HCT116 (cell line): ENCODE measurements around the gene PIPOX. TPM values are rescaled to one million over a fixed set of nuclear protein-coding genes. Genes with fewer than 3 reads are reported as not detected.

ENCODE experiments used
- ATAC-seq: fragments of 200-7000 bp; cut with Tn5 transposase; 2 replicates; pipeline ENCODE4 v1.9.1; 2020; ENCODE audit warnings: mild to moderate bottlenecking, moderate library complexity
- BruUV-seq: library from RNA; stranded (reverse); fragments of 400-500 nt; replicated peaks from 2 replicates; lab custom pipeline; 2021; lab: Mats Ljungman, UMichigan
- CTCF ChIA-PET: fragments of 300-600 bp; sonication (Branson Sonifier 250); formaldehyde crosslinking; loops from one replicate; lab custom pipeline; 2021; ENCODE audit warnings: antibody characterized with exemption; lab: Charles Lee
- POLR2A ChIA-PET: fragments of 300-600, 350-600 bp; sonication (Branson Sonifier 250); formaldehyde crosslinking; loops from one replicate; lab custom pipeline; 2021; ENCODE audit warnings: antibody characterized with exemption; lab: Charles Lee
- RAD21 ChIA-PET, 2 experiments: fragments of 300-600 bp; sonication (Branson Sonifier 250); formaldehyde crosslinking; loops; one replicate each; lab custom pipeline; 2023; ENCODE audit warnings: low total read pairs in 2 of 2; ENCODE audit not compliant: uncharacterized antibody in 2 of 2, unreplicated experiment in 2 of 2, low non-redundant PET in 1 of 2; lab: Charles Lee
- DNase-seq: peaks from one replicate; pipeline ENCODE4 v3.0.0-alpha.2; 2010; ENCODE audit warnings: low read depth, low spot score
- H2AFZ ChIP-seq: fragments of 200-600 bp; shearing (Covaris generic), sonication (generic); 2 replicates; pipeline ENCODE4 v1.6.1; 2017; ENCODE audit warnings: low read depth, mixed run types, mixed read lengths, antibody characterized with exemption, low read length; ENCODE audit not compliant: poor library complexity, severe bottlenecking
- H3K27ac ChIP-seq: 2 replicates; pipeline ENCODE4 v1.5.1; 2012; ENCODE audit warnings: low read depth, low read length
- H3K27me3 ChIP-seq: fragments of 200-600 bp; sonication (generic); 2 replicates; pipeline ENCODE4 v1.6.1; 2016; ENCODE audit warnings: mixed run types, low read length, mixed read lengths; ENCODE audit not compliant: insufficient read depth
- H3K36me3 ChIP-seq, 2 experiments: fragments of 200-500 bp in 1 of 2; fragments of 200-600 bp in 1 of 2; sonication (Bioruptor generic) in 1 of 2; sonication (generic) in 1 of 2; 2 replicates each; pipeline versions ENCODE4 v1.5.1 to v1.6.1; 2014 to 2016; ENCODE audit warnings: low read length in 2 of 2, inconsistent platforms in 1 of 2, mixed read lengths in 1 of 2, mixed run types in 1 of 2; ENCODE audit not compliant: insufficient read depth in 2 of 2, control insufficient read depth in 1 of 2
- H3K4me1 ChIP-seq, 2 experiments: fragments of 200-600 bp in 1 of 2; sonication (generic) in 1 of 2; 2 replicates each; pipeline versions ENCODE4 v1.5.1 to v1.6.1; 2012 to 2017; ENCODE audit warnings: low read length in 2 of 2, inconsistent platforms in 1 of 2, mild to moderate bottlenecking in 1 of 2, mixed read lengths in 1 of 2, mixed run types in 1 of 2, moderate library complexity in 1 of 2; ENCODE audit not compliant: insufficient read depth in 2 of 2, control insufficient read depth in 1 of 2
- H3K4me2 ChIP-seq: fragments of 200-600 bp; sonication (generic); 2 replicates; pipeline ENCODE4 v1.6.1; 2017; ENCODE audit warnings: mixed run types, low read length, mixed read lengths
- H3K4me3 ChIP-seq, 2 experiments: fragments of 200-600 bp in 1 of 2; sonication (generic) in 1 of 2; replicated peaks in 1 of 2; 2 replicates each; pipeline ENCODE4 v1.5.1; 2011 to 2016; ENCODE audit warnings: low read length in 2 of 2, control low read depth in 1 of 2, low read depth in 1 of 2, mild to moderate bottlenecking in 1 of 2, mixed read lengths in 1 of 2, mixed run types in 1 of 2
- H3K79me2 ChIP-seq: fragments of 200-600 bp; sonication (generic); 2 replicates; pipeline ENCODE4 v1.6.1; 2017; ENCODE audit warnings: mild to moderate bottlenecking, mixed run types, low read length, moderate library complexity, mixed read lengths; ENCODE audit not compliant: insufficient read depth
- H3K9ac ChIP-seq: fragments of 200-600 bp; sonication (generic); 2 replicates; pipeline ENCODE4 v1.6.1; 2016; ENCODE audit warnings: low read length, mixed read lengths
- H3K9me2 ChIP-seq: fragments of 200-600 bp; sonication (generic), shearing (Covaris generic); 2 replicates; pipeline ENCODE4 v1.6.1; 2017; ENCODE audit warnings: mixed run types, mild to moderate bottlenecking, moderate library complexity; ENCODE audit not compliant: insufficient read depth
- H3K9me3 ChIP-seq, 2 experiments: fragments of 200-500 bp in 1 of 2; fragments of 200-600 bp in 1 of 2; sonication (Bioruptor generic) in 1 of 2; sonication (generic) in 1 of 2; 2 replicates each; pipeline ENCODE4 v1.6.1; 2014 to 2017; ENCODE audit warnings: low read length in 2 of 2, mixed read lengths in 2 of 2, inconsistent platforms in 1 of 2, low read depth in 1 of 2, mild to moderate bottlenecking in 1 of 2, mixed run types in 1 of 2, moderate library complexity in 1 of 2; ENCODE audit not compliant: control insufficient read depth in 1 of 2, insufficient read depth in 1 of 2
- H4K20me1 ChIP-seq: fragments of 200-600 bp; sonication (generic), shearing (Covaris generic); 2 replicates; pipeline ENCODE4 v1.6.1; 2017; ENCODE audit warnings: mixed run types, mild to moderate bottlenecking, moderate library complexity; ENCODE audit not compliant: insufficient read depth
- EGR1 ChIP-seq: IDR thresholded peaks from 2 replicates; pipeline ENCODE4 v1.6.1; 2012; ENCODE audit warnings: low read depth
- EZH2 ChIP-seq: fragments of 200-600 bp; sonication (generic); IDR thresholded peaks from 2 replicates; pipeline ENCODE4 v1.6.1; 2017; ENCODE audit warnings: antibody characterized with exemption, mixed run types
- FOSL1 ChIP-seq: IDR thresholded peaks from 2 replicates; pipeline ENCODE4 v1.6.1; 2012; ENCODE audit warnings: low read depth
- POLR2A ChIP-seq: IDR thresholded peaks from 2 replicates; pipeline ENCODE4 v1.7.0; 2011; ENCODE audit warnings: borderline replicate concordance; ENCODE audit not compliant: insufficient read depth, insufficient read length; ENCODE audit errors: extremely low read depth
- POLR2AphosphoS5 ChIP-seq: IDR thresholded peaks from 2 replicates; pipeline ENCODE4 v1.6.1; 2011; ENCODE audit warnings: mild to moderate bottlenecking, low read depth, low read length, moderate library complexity
- RAD21 ChIP-seq: IDR thresholded peaks from 2 replicates; pipeline ENCODE4 v1.6.1; 2012; ENCODE audit warnings: low read depth, mild to moderate bottlenecking
- SIN3A ChIP-seq: IDR thresholded peaks from 2 replicates; pipeline ENCODE4 v1.6.1; 2012; ENCODE audit warnings: low read depth
- SP1 ChIP-seq: IDR thresholded peaks from 2 replicates; pipeline ENCODE4 v1.6.1; 2012; ENCODE audit warnings: low read depth
- SRF ChIP-seq: IDR thresholded peaks from 2 replicates; pipeline ENCODE4 v1.6.1; 2012; ENCODE audit warnings: low read depth
- TCF7L2 ChIP-seq: IDR thresholded peaks from 2 replicates; pipeline ENCODE4 v1.7.0; 2011; ENCODE audit warnings: borderline replicate concordance, inconsistent platforms; ENCODE audit not compliant: insufficient read depth, insufficient read length; ENCODE audit errors: extremely low read depth
- YY1 ChIP-seq: IDR thresholded peaks from 2 replicates; pipeline ENCODE4 v1.6.1; 2011; ENCODE audit warnings: low read length, low read depth, moderate library complexity, mild to moderate bottlenecking; ENCODE audit not compliant: insufficient replicate concordance; ENCODE audit errors: extremely low read depth
- ZNF274 ChIP-seq: fragments of 200-500 bp; sonication (Bioruptor generic); IDR thresholded peaks from 2 replicates; pipeline ENCODE4 v1.6.1; 2014; ENCODE audit warnings: mild to moderate bottlenecking, low read depth, low read length, inconsistent platforms
- intact Hi-C: fragments of 100-400 bp; cut with micrococcal nuclease; formaldehyde crosslinking; loops from 2 replicates; pipeline ENCODE4 v1.10.0; 2022
- total RNA-seq: library from RNA; stranded (reverse); gene quantifications from one replicate; pipeline ENCODE4 v1.2.1, GENCODE V29; 2021; ENCODE audit not compliant: unreplicated experiment
- TF ChIP-seq, protein P1 (sequence below): IDR thresholded peaks from 2 replicates; pipeline ENCODE4 v1.6.1; 2011; ENCODE audit warnings: mild to moderate bottlenecking, low read length, moderate library complexity; ENCODE audit not compliant: insufficient replicate concordance; ENCODE audit errors: extremely low read depth
- TF ChIP-seq, protein P2 (sequence below): IDR thresholded peaks from 2 replicates; pipeline ENCODE4 v1.6.1; 2012
- TF ChIP-seq, protein P3 (sequence below): IDR thresholded peaks from 2 replicates; pipeline ENCODE4 v1.6.1; 2012

The PIPOX gene
- total RNA-seq, 1 experiment from 2014 or later, result 1.8 TPM

DNA sequence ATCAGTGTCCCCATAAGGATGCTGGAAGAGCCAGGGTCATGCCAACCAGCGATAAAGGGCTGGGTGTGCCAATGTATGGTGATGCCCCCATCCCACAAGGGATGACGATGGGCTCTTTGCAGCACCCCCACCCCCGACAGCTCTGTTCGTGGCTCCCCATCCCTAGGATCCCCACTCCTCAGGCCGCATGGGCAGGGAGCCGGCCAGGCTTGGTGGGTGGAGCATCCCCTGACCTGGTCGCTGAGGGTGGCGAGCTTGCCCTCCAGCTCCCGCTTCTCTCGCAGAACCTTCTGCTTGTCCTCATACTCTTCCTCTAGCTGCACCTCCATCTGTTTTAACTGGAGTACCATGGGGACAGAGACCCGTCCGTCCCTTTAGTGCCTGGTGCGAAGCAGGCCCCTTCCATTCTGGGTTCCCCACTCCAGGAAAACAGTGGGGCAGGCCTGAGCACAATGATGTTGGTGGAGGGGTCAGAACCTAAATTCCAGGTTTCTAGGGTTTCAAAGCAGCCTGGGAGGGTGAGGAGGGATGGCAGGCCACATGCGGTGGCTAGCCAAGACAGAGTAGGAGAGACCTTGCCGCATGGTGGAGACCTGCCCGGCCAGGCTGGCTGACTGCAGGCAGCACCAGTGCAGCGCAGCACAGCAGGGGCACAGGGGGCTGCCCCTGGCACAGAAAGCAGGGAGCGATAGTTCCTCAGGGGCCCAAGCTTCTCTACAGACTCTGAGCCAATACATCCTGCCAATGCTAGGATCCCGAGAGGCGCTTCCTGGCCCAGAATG lies 50.3 kb downstream of the PIPOX start:
- BruUV-seq, result no TSS peak
- no peak overlapping the region for H3K9ac ChIP-seq
- ChIA-PET RAD21 (no interaction called here), POLR2A (no interaction called here), CTCF (no interaction called here)
- intact Hi-C loops, result no loop called here
- DNase-seq, result no peak
- ATAC-seq, result no peak
- H3K27ac ChIP-seq, result no peak overlapping the region
- H3K9me3 ChIP-seq, result no peaks in the 10 kb centered on the region
- H3K9me2 ChIP-seq, result no peaks in the 10 kb centered on the region
- H3K4me2 ChIP-seq, result no peak overlapping the region
- H4K20me1 ChIP-seq, result no peaks in the 10 kb centered on the region
- H3K4me3 ChIP-seq, result no peak overlapping the region
- TF ChIP-seq SRF (no peak), FOSL1 (no peak), POLR2A (no peak), EGR1 (no peak), RAD21 (no peak)
- no peaks in the 10 kb centered on the region for H3K27me3 ChIP-seq
- no peaks in the 10 kb centered on the region for H3K4me1 ChIP-seq
- H3K36me3 ChIP-seq, result peaks cover 6 to 7% of the 10 kb centered on the region in 2 experiments; a peak in 3 of 4 replicates
- no peak overlapping the region for H2AFZ ChIP-seq
- no peaks in the 10 kb centered on the region for H3K79me2 ChIP-seq

DNA sequence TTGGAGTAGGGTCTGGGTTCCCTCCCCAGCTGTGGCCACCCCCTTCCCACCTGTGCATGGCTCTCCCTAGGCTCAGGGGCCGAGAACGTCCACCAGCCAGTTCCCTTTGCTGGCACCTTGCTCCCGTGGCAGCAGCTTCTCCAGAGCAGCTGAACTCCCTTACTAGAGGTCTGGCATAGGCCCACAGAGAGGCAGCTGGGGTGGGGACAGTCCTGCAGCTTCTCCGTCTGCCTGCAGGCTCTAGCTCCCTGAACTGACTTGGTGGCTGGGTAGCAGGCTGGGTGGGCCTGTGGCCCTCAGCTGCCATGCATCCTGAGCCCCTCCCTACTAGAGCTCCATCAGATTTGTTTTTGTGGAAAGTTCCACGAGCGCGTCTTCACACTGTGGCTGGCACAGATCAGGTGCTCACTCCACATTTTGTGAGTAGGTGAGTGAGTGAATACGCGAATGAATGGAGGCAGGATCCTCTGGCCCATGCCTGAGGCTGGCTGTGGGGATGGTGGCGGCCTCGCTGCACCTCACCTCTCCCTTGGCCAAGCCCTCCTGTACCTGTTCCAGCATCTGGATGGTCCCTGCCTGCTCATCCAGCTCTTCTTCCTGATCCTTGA lies 51.3 kb downstream of the PIPOX start:
- Histone ChIP-seq H3K27ac (no peak overlapping the region), H3K9me2 (no peaks in the 10 kb centered on the region), H3K4me2 (no peak overlapping the region), H3K9ac (no peak overlapping the region), H4K20me1 (no peaks in the 10 kb centered on the region), H3K4me1 (no peaks in the 10 kb centered on the region), H3K79me2 (no peaks in the 10 kb centered on the region), H2AFZ (no peak overlapping the region), H3K4me3 (no peak overlapping the region), H3K36me3 (peaks cover 6 to 7% of the 10 kb centered on the region in 2 experiments; a peak in 3 of 4 replicates), H3K9me3 (no peaks in the 10 kb centered on the region), H3K27me3 (no peaks in the 10 kb centered on the region)
- intact Hi-C loops, result no loop called here
- RAD21 ChIA-PET, result no interaction called here
- ATAC-seq (no peak), DNase-seq (no peak)
- POLR2A ChIA-PET, result interaction anchor here (0.5 kb wide), 1 partner anchor 458 kb away, joined by 3 read pairs; no protein-coding TSS in a partner anchor
- no TSS peak for BruUV-seq
- CTCF ChIA-PET, result no interaction called here
- TF ChIP-seq SP1, result no peak
- TF ChIP-seq, protein P1, sequence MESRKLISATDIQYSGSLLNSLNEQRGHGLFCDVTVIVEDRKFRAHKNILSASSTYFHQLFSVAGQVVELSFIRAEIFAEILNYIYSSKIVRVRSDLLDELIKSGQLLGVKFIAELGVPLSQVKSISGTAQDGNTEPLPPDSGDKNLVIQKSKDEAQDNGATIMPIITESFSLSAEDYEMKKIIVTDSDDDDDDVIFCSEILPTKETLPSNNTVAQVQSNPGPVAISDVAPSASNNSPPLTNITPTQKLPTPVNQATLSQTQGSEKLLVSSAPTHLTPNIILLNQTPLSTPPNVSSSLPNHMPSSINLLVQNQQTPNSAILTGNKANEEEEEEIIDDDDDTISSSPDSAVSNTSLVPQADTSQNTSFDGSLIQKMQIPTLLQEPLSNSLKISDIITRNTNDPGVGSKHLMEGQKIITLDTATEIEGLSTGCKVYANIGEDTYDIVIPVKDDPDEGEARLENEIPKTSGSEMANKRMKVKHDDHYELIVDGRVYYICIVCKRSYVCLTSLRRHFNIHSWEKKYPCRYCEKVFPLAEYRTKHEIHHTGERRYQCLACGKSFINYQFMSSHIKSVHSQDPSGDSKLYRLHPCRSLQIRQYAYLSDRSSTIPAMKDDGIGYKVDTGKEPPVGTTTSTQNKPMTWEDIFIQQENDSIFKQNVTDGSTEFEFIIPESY, result no peak
- TF ChIP-seq YY1, result no peak
- TF ChIP-seq, protein P2, sequence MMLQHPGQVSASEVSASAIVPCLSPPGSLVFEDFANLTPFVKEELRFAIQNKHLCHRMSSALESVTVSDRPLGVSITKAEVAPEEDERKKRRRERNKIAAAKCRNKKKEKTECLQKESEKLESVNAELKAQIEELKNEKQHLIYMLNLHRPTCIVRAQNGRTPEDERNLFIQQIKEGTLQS, result no peak
- no peak for TF ChIP-seq TCF7L2
- TF ChIP-seq ZNF274, result no peak
- no peak for TF ChIP-seq POLR2AphosphoS5
- no peak for TF ChIP-seq EZH2
- no peak for TF ChIP-seq SIN3A
- TF ChIP-seq, protein P3, sequence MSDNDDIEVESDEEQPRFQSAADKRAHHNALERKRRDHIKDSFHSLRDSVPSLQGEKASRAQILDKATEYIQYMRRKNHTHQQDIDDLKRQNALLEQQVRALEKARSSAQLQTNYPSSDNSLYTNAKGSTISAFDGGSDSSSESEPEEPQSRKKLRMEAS, result no peak
- TF ChIP-seq FOSL1, result no peak
